ENCODE data around the gene CAP1. TPM values are rescaled to one million over a fixed set of nuclear protein-coding genes. Genes with fewer than 3 reads are reported as not detected.

The CAP1 gene
- total RNA-seq, 1 experiment from 2014 or later: 243 TPM

DNA sequence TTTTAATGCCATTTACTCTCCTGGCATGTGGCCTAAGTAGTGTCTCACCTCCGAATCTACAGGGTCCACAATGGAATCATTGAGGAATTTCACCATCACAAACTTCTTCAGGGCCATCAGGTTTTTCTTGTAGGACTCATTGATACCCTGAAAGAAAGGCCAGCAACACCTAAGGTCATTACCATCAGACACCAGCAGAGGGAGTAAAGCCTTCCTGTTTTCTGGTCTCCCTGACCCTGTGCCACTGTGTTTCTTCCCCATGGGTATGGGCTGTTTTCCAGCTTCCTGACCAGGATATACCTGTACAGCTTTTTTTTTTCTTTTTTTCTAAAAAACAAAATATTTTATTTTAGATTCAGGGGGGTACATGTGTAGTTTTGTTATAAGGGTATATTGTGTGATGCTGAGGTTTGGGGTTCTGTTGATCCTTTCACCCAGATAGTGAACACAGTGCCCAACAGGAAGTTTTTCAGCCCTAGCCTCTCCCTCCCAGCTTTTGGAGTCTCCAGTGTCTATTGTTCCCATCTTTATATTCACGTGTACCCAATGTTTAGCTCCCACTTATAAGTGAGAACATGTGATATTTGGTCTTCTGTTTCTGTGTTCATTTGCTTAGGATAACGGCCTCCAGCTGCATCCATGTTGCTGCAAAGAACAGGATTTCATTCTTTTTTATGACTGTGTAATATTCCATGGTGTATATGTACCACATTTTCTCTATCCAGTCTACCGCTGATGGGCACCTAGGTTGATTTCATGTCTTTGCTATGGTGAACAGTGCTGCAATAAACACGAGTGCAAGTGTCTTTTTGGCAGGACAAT, 38.2 kb downstream of the CAP1 start:
- intact Hi-C loops (cut with micrococcal nuclease): no loop called here
- ATAC-seq (peak; percentile 57), DNase-seq (peak; percentile 86)
- H3K4me2 ChIP-seq (ENCODE audit: low read length): no peak overlapping the region
- peaks cover 4% of the 10 kb centered on the region for H3F3A ChIP-seq (ENCODE audit: low read length, unreplicated experiment)
- peaks cover 54% of the 10 kb centered on the region for H3K36me3 ChIP-seq (ENCODE audit: low read depth, low read length)
- H3K9me2 ChIP-seq (replicated peaks; ENCODE audit: low read length): no peaks in the 10 kb centered on the region
- no peak overlapping the region for H3K9ac ChIP-seq (ENCODE audit: low read length)
- no peak overlapping the region for H3K27ac ChIP-seq (ENCODE audit: low read length)
- no peak overlapping the region for H3K4me3 ChIP-seq (ENCODE audit: low read length)
- H3K9me3 ChIP-seq (ENCODE audit: low read length): no peaks in the 10 kb centered on the region
- ChIA-PET CTCF (interaction anchor here (0.6 to 1.2 kb wide), 4 partner anchors 65 to 326 kb away, joined by 3 to 6 read pairs (median 4); no protein-coding TSS in a partner anchor), POLR2A (ENCODE audit: unreplicated experiment) (interaction anchor here (0.6 kb wide), 1 partner anchor 279 kb away, joined by 3 read pairs; no protein-coding TSS in a partner anchor)
- BruUV-seq (replicated peaks): no TSS peak
- H3K27me3 ChIP-seq (ENCODE audit: low read length): no peaks in the 10 kb centered on the region
- H2AFZ ChIP-seq (ENCODE audit: low read length): no peak overlapping the region
- H3K4me1 ChIP-seq (ENCODE audit: insufficient read depth, low read length): peaks cover 15% of the 10 kb centered on the region
- H4K20me1 ChIP-seq (ENCODE audit: low read length): peaks cover 4% of the 10 kb centered on the region; the same call in 1 of the 2 replicates
- no peak for TF ChIP-seq EZH2phosphoT487 (IDR thresholded peaks at IDR 0.05; ENCODE audit: borderline replicate concordance, low read length)
- TF ChIP-seq, protein P1, sequence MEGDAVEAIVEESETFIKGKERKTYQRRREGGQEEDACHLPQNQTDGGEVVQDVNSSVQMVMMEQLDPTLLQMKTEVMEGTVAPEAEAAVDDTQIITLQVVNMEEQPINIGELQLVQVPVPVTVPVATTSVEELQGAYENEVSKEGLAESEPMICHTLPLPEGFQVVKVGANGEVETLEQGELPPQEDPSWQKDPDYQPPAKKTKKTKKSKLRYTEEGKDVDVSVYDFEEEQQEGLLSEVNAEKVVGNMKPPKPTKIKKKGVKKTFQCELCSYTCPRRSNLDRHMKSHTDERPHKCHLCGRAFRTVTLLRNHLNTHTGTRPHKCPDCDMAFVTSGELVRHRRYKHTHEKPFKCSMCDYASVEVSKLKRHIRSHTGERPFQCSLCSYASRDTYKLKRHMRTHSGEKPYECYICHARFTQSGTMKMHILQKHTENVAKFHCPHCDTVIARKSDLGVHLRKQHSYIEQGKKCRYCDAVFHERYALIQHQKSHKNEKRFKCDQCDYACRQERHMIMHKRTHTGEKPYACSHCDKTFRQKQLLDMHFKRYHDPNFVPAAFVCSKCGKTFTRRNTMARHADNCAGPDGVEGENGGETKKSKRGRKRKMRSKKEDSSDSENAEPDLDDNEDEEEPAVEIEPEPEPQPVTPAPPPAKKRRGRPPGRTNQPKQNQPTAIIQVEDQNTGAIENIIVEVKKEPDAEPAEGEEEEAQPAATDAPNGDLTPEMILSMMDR (conservative IDR thresholded peaks at IDR 0.05; ENCODE audit: low read depth, low read length): peak; percentile 76
- no peaks in the 10 kb centered on the region for H3K79me2 ChIP-seq (ENCODE audit: low read length)

GRCh38 chr1:40079774-40080400, 39.4 kb downstream of the CAP1 start:
- H3K9ac ChIP-seq (ENCODE audit: low read length): no peak overlapping the region
- TF ChIP-seq EZH2phosphoT487 (IDR thresholded peaks at IDR 0.05; ENCODE audit: borderline replicate concordance, low read length) (no peak), EZH2 (IDR thresholded peaks at IDR 0.05; ENCODE audit: low read length, unreplicated experiment) (no peak)
- TF ChIP-seq, protein P1 (conservative IDR thresholded peaks at IDR 0.05; ENCODE audit: low read depth, low read length): no peak
- no peaks in the 10 kb centered on the region for H3K27me3 ChIP-seq (ENCODE audit: low read length)
- no peaks in the 10 kb centered on the region for H3K9me3 ChIP-seq (ENCODE audit: low read length)
- intact Hi-C loops (cut with micrococcal nuclease): no loop called here
- ChIA-PET CTCF (no interaction called here), POLR2A (ENCODE audit: unreplicated experiment) (no interaction called here)
- no peaks in the 10 kb centered on the region for H3K9me2 ChIP-seq (replicated peaks; ENCODE audit: low read length)
- H3K79me2 ChIP-seq (ENCODE audit: low read length): no peaks in the 10 kb centered on the region
- H3K4me2 ChIP-seq (ENCODE audit: low read length): no peak overlapping the region
- no peak overlapping the region for H3K4me3 ChIP-seq (ENCODE audit: low read length)
- H4K20me1 ChIP-seq (ENCODE audit: low read length): peaks cover 4% of the 10 kb centered on the region; the same call in 1 of the 2 replicates
- H2AFZ ChIP-seq (ENCODE audit: low read length): no peak overlapping the region
- no peak for DNase-seq
- peaks cover 4% of the 10 kb centered on the region for H3F3A ChIP-seq (ENCODE audit: low read length, unreplicated experiment)
- H3K4me1 ChIP-seq (ENCODE audit: insufficient read depth, low read length): peaks cover 15% of the 10 kb centered on the region
- H3K36me3 ChIP-seq (ENCODE audit: low read depth, low read length): peaks cover 56% of the 10 kb centered on the region
- ATAC-seq: no peak
- BruUV-seq (replicated peaks): no TSS peak
- H3K27ac ChIP-seq (ENCODE audit: low read length): no peak overlapping the region

DNA sequence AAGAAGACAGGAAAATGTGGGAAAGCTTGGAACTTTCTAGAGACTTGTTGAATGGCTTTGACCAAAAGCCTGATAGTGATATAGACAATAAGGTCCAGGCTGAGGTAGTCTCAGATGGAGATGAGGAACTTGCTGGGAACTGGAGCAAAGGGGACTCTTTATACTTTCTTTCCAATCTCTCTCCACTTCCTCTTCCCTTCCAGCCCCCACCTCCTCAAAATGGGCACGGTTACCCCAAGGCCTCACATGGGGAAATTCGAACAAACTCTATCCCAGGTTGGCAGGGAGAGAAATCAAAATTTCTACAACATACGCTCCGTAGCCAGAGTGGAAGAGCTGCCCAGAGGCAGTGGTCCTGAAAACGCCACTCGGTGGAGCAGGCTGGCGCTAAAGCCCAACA, 41.3 kb downstream of the CAP1 start:
- no peak overlapping the region for H3K27ac ChIP-seq (ENCODE audit: low read length)
- no TSS peak for BruUV-seq (replicated peaks)

More for the DNA sequence above, 41.3 kb downstream of the CAP1 start:
- peaks cover under 1% of the 10 kb centered on the region for H3F3A ChIP-seq (ENCODE audit: low read length, unreplicated experiment)
- H3K27me3 ChIP-seq (ENCODE audit: low read length): no peaks in the 10 kb centered on the region
- ATAC-seq (no peak), DNase-seq (no peak)
- peaks cover 43% of the 10 kb centered on the region for H3K36me3 ChIP-seq (ENCODE audit: low read depth, low read length)
- ChIA-PET POLR2A (ENCODE audit: unreplicated experiment) (no interaction called here), CTCF (no interaction called here)
- H4K20me1 ChIP-seq (ENCODE audit: low read length): no peaks in the 10 kb centered on the region
- no peak for TF ChIP-seq EZH2phosphoT487 (IDR thresholded peaks at IDR 0.05; ENCODE audit: borderline replicate concordance, low read length)
- TF ChIP-seq, protein P1 (conservative IDR thresholded peaks at IDR 0.05; ENCODE audit: low read depth, low read length): no peak
- TF ChIP-seq EZH2 (IDR thresholded peaks at IDR 0.05; ENCODE audit: low read length, unreplicated experiment): no peak
- no peaks in the 10 kb centered on the region for H3K9me2 ChIP-seq (replicated peaks; ENCODE audit: low read length)
- H2AFZ ChIP-seq (ENCODE audit: low read length): no peak overlapping the region
- intact Hi-C loops (cut with micrococcal nuclease): no loop called here
- H3K9me3 ChIP-seq (ENCODE audit: low read length): no peaks in the 10 kb centered on the region
- peaks cover 6% of the 10 kb centered on the region for H3K4me1 ChIP-seq (ENCODE audit: insufficient read depth, low read length)
- H3K79me2 ChIP-seq (ENCODE audit: low read length): no peaks in the 10 kb centered on the region
- no peak overlapping the region for H3K4me2 ChIP-seq (ENCODE audit: low read length)
- H3K4me3 ChIP-seq (ENCODE audit: low read length): no peak overlapping the region
- no peak overlapping the region for H3K9ac ChIP-seq (ENCODE audit: low read length)

All from PC-3 (cell line).